Activated B cell treated with CpG ODN at 0.5 μM for 24 hours (primary cell): ENCODE measurements around the gene C17orf58. TPM values are rescaled to one million over a fixed set of nuclear protein-coding genes. Genes with fewer than 3 reads are reported as not detected.
A peak's percentile ranks its signal among the peaks of the same experiment; 100 is the strongest.
"Not testable (repeated sequence)": the region's sequence is repeated elsewhere in the genome, so short reads cannot be mapped to it uniquely, and the experiment has no call there.

Experiments used
- ATAC-seq: fragments of 200-7000 bp; cut with Tn5 transposase; one replicate; pipeline ENCODE4 v1.10.0; 2021; ENCODE audit warnings: low read depth, mild to moderate bottlenecking, moderate library complexity
- CTCF ChIA-PET: fragments of 350-600 bp; sonication (Branson Sonifier 250); formaldehyde crosslinking; loops from one replicate; lab custom pipeline; 2021; ENCODE audit warnings: antibody characterized with exemption; lab: Charles Lee
- POLR2A ChIA-PET: fragments of 350-600 bp; sonication (Branson Sonifier 250); formaldehyde crosslinking; loops from one replicate; lab custom pipeline; 2021; ENCODE audit warnings: antibody characterized with exemption; lab: Charles Lee
- DNase-seq: peaks from one replicate; pipeline ENCODE4 v3.0.0; 2022
- H3K27ac Mint-ChIP-seq: one replicate; pipeline ENCODE4 v1.8.0; 2020; ENCODE audit warnings: mixed read lengths
- H3K27me3 Mint-ChIP-seq: one replicate; pipeline ENCODE4 v1.8.0; 2021; ENCODE audit warnings: mixed read lengths
- H3K36me3 Mint-ChIP-seq: one replicate; pipeline ENCODE4 v1.8.0; 2021; ENCODE audit warnings: low read depth, mixed read lengths
- H3K4me1 Mint-ChIP-seq: one replicate; pipeline ENCODE4 v1.8.0; 2021; ENCODE audit warnings: mixed read lengths
- H3K4me3 Mint-ChIP-seq: one replicate; pipeline ENCODE4 v1.8.0; 2020; ENCODE audit warnings: mild to moderate bottlenecking, mixed read lengths
- H3K9me3 Mint-ChIP-seq: one replicate; pipeline ENCODE4 v1.8.0; 2020; ENCODE audit warnings: mixed read lengths
- CTCF ChIP-seq: fragments of 200-600 bp; IDR thresholded peaks from one replicate; pipeline ENCODE4 v1.8.0; 2022; ENCODE audit warnings: antibody characterized with exemption, mild to moderate bottlenecking
- intact Hi-C: fragments of 100-400 bp; cut with micrococcal nuclease; formaldehyde crosslinking; loops from one replicate; pipeline ENCODE4 v1.15.1; 2024
- total RNA-seq: library from RNA; stranded (reverse); gene quantifications from 2 replicates; pipeline ENCODE4 v1.2.3, GENCODE V29; 2022

The C17orf58 gene
- total RNA-seq, 1 donor from 2014 or later: 4.3 TPM

GRCh38 chr17:68034452-68034776 lies 38.1 kb upstream of the C17orf58 start:
- Mint-ChIP-seq H3K36me3 (peaks cover 27% of the 10 kb centered on the region), H3K4me1 (peaks cover 11% of the 10 kb centered on the region), H3K27me3 (no peaks in the 10 kb centered on the region), H3K9me3 (no peaks in the 10 kb centered on the region), H3K4me3 (no peak overlapping the region), H3K27ac (no peak overlapping the region)
- intact Hi-C loops: loop anchor here (2.0 kb wide), 1 partner anchor 202 kb away; no protein-coding TSS in a partner anchor
- ATAC-seq (no peak), DNase-seq (no peak)
- no peak for TF ChIP-seq CTCF
- POLR2A ChIA-PET: no interaction called here
- CTCF ChIA-PET: no interaction called here

GRCh38 chr17:68033636-68034451 lies 37.6 kb upstream of the C17orf58 start:
- Mint-ChIP-seq H3K9me3 (no peaks in the 10 kb centered on the region), H3K27me3 (no peaks in the 10 kb centered on the region), H3K4me3 (no peak overlapping the region), H3K36me3 (peaks cover 22% of the 10 kb centered on the region), H3K27ac (no peak overlapping the region), H3K4me1 (peaks cover 11% of the 10 kb centered on the region)
- intact Hi-C loops: loop anchor here (2.0 kb wide), 1 partner anchor 203 kb away; no protein-coding TSS in a partner anchor
- CTCF ChIA-PET: no interaction called here
- DNase-seq (no peak), ATAC-seq (no peak)
- TF ChIP-seq CTCF: no peak
- POLR2A ChIA-PET: interaction anchor here (0.6 kb wide), 1 partner anchor 318 kb away, joined by 3 read pairs; no protein-coding TSS in a partner anchor

- ATAC-seq (no peak), DNase-seq (no peak)
- intact Hi-C loops: no loop called here
- H3K4me1 Mint-ChIP-seq: no peaks in the 10 kb centered on the region
- no peak for TF ChIP-seq CTCF
- CTCF ChIA-PET: no interaction called here
- no peak overlapping the region for H3K4me3 Mint-ChIP-seq
- no peaks in the 10 kb centered on the region for H3K9me3 Mint-ChIP-seq
- no peaks in the 10 kb centered on the region for H3K36me3 Mint-ChIP-seq
- no peaks in the 10 kb centered on the region for H3K27me3 Mint-ChIP-seq
- H3K27ac Mint-ChIP-seq: no peak overlapping the region
- POLR2A ChIA-PET: no interaction called here
Observed at GRCh38 chr17:68029512-68030215, 33.4 kb upstream of the C17orf58 start.

GRCh38 chr17:68022547-68022946 lies 26.3 kb upstream of the C17orf58 start:
- POLR2A ChIA-PET, H3K9me3 Mint-ChIP-seq, H3K27me3 Mint-ChIP-seq, H3K27ac Mint-ChIP-seq, H3K4me3 Mint-ChIP-seq, DNase-seq, CTCF ChIA-PET, H3K36me3 Mint-ChIP-seq, ATAC-seq: not testable (repeated sequence)
- intact Hi-C loops: loop anchor here (5.0 kb wide), 2 partner anchors 80 to 490 kb away; partner anchors contain the start of gene PRKAR1A
- H3K4me1 Mint-ChIP-seq: peaks cover 14% of the 10 kb centered on the region

- TF ChIP-seq CTCF: no peak
Observed at GRCh38 chr17:68021963-68022362, 25.7 kb upstream of the C17orf58 start.

GRCh38 chr17:68020791-68021190 lies 24.5 kb upstream of the C17orf58 start:
- peak overlapping the region; percentile 90 for H3K4me3 Mint-ChIP-seq
- DNase-seq, H3K27me3 Mint-ChIP-seq, H3K36me3 Mint-ChIP-seq, ATAC-seq, H3K9me3 Mint-ChIP-seq: not testable (repeated sequence)
- peak overlapping the region; percentile 90 for H3K27ac Mint-ChIP-seq
- POLR2A ChIA-PET: interaction anchor here (0.7 to 2.0 kb wide), 4 partner anchors 15 to 228 kb away, joined by 4 to 19 read pairs (median 12); partner anchors contain the start of genes C17orf58 and KPNA2
- CTCF ChIA-PET: interaction anchor here (1.8 kb wide), 1 partner anchor 15 kb away, joined by 5 read pairs; the partner anchor contains the start of gene KPNA2
- peaks cover 14% of the 10 kb centered on the region for H3K4me1 Mint-ChIP-seq
- intact Hi-C loops: loop anchor here (1.0 to 5.0 kb wide), 4 partner anchors 15 to 492 kb away; partner anchors contain the start of genes KPNA2 and PRKAR1A

More at GRCh38 chr17:68021963-68022362, 25.7 kb upstream of the C17orf58 start:
- Mint-ChIP-seq H3K27ac (no peak overlapping the region), H3K4me3 (no peak overlapping the region), H3K36me3 (peaks cover 4% of the 10 kb centered on the region), H3K27me3 (peaks cover 2% of the 10 kb centered on the region), H3K4me1 (peaks cover 14% of the 10 kb centered on the region), H3K9me3 (no peaks in the 10 kb centered on the region)
- DNase-seq (no peak), ATAC-seq (no peak)
- intact Hi-C loops: loop anchor here (5.0 kb wide), 2 partner anchors 80 to 490 kb away; partner anchors contain the start of gene PRKAR1A
- POLR2A ChIA-PET: no interaction called here
- CTCF ChIA-PET: no interaction called here
